GM15510 (cell line): Measurements from ENCODE around the gene IGFL4.
A peak's percentile ranks its signal among the peaks of the same experiment; 100 is the strongest.

Experiments
- POLR2A ChIP-seq: IDR thresholded peaks from 3 replicates; pipeline ENCODE4 v1.6.1; 2011; ENCODE audit warnings: borderline replicate concordance; ENCODE audit not compliant: insufficient read length; ENCODE audit errors: extremely low read depth

IGFL4 gene

DNA sequence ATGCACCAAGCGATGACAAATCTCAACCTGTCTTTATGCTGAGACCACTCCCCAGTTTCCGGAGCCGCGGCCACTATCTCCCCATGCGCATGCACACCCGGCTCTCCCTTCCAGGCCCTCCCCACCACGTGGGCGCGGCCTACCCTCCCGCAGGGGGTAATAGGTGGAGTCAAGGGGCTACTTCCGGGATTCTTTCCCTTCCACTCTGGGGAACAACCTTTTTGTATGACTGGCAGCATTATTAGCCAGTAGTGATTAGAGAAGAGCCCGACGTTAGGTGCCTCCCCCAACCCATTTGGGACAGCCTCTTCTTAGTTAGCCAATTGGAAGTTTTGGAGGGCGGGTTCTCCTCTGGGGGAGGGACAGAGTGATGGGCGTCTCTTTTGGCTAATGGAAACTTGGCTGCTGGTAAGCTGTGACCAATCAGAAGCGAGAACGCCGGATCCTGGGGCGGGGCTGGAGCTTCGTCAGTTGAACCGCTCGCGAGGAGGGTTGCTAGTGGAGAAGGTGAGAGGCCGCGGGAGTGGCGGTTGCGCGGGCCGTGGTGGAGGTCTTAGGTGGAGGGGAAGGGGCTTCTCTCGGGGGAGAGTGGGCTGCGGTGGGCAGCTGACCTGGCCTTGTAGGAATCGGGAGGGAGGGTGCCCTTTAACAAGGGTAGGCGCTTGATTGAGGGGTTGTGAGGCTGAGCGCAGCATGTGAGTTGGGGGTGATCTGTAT, 45.6 kb downstream of the IGFL4 start, which contains the start of gene CCDC61:
TSS of gene CCDC61 (plus strand) at position 470 of the 717 bp plus-strand sequence. CDS start 7,552 bp downstream, outside the sequence.
- TF ChIP-seq POLR2A = peak; percentile 69

DNA sequence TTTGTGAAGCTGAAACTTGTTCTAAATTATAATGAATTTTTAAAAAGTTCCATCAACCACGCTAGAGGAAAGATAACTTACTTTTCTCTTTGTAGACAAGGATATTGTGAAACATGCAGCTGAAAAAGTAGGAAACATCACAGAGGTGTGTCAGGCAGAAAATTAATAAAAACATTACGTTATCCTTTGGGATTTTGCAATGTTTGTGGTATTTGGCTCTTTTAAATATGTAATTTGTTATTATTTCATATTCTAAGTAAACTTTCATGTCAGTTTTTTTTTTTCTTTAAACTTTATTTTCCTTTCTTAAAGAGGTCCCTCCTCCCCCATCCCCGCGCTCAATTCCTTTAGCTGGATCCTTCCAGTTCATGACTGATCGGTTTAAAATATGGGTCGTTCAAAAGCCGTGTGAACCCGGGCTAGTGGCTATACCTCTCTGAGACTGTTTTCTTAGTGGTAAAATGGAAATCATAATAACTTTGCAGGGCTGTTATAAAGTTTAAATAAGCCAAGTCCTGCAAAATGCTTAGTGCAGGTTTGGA, 46.3 kb downstream of the IGFL4 start:
- TF ChIP-seq POLR2A = no peak

DNA sequence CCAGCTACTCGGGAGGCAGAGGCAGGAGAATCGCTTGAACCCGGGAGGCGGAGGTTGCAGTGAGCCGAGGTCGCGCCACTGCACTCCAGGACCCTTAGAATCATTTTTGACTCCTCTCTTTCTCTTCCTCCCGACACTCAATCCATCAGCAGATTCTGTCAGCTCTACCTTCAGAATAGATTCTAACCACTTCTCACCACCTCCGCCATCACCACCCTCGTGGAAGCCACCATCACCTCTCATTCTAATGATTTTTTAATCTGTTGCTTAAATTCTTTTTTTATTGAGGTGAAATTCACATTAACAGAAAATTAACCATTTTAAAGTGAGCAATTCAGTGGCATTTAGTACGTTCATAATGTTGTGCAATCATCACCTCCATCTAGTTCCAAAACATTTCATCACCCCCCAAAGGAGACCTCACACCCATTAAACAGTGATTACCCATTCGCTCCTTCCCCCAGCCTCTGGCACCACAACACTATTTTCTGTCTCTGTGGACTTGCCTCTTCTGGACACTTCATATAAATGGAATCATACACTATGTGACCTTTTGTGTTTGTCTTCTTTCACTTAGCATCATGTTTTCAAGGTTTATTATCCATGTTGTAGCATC, 50.6 kb downstream of the IGFL4 start:
- no peak for TF ChIP-seq POLR2A
